HG03064 (cell line): ENCODE measurements around the gene SLC24A4.

Experiments
- ATAC-seq: cut with Tn5 transposase; IDR thresholded peaks from one replicate; pipeline ENCODE4 v1.9.1; 2021; ENCODE audit warnings: low read depth; ENCODE audit not compliant: unreplicated experiment

Gene SLC24A4

DNA sequence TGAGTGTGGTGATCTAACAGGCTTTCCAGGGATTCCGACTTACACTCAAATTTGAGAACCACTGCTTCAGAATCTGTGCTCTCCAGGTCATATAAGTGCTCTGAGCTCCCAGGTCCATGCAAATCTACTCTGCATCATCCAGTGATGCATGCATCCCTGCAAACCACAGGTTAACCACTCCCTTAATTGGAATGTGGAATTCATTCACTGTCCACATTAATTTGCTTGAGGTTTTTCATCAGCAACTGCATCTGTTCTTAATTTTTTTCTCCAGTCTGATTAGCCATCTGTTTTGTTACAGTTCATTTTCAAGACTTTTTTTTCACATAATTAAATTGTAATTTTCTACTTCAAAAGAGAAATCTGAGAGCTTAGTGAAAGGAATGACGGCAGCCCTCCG is 147.2 kb downstream of the SLC24A4 start:
- no peak for ATAC-seq

DNA sequence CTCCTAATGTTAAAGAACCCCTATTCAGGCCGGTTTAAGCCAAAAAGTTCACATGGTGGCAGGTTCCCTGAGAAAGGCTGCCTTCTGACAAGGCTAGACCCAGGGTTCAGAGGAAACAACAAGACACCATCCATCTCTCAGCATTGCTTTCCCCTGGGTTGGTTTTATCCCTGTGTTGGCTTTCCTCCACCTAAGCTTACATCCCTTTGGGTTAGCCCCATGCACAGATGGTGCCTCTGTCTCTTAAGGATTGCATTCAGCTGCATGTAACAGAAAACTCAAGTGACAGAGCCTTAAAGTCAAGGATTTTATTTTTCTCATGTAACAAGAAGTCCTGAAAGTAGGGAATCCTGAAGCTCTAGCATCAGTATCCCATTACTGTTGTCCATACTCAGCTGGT is 147.8 kb downstream of the SLC24A4 start:
- no peak for ATAC-seq

DNA sequence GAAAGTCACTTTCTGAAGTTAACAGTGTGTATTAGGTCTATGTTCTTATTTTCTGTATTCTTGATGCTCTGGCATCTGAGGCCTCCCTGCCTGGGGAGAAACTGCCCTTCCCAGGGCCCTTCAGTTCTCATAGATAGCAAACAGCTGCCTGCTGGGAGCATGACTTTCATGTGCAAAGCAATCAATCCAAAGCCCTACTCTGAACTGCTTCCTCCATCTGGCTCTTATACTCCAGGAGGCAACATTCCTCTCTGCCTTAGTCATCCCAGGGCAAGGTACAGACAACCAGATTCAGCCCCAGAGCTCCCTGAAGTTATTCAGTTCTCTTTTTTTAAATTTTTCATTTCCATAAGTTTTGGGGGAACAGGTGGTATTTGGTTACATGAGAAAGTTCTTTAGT is 149.0 kb downstream of the SLC24A4 start:
- no peak for ATAC-seq

DNA sequence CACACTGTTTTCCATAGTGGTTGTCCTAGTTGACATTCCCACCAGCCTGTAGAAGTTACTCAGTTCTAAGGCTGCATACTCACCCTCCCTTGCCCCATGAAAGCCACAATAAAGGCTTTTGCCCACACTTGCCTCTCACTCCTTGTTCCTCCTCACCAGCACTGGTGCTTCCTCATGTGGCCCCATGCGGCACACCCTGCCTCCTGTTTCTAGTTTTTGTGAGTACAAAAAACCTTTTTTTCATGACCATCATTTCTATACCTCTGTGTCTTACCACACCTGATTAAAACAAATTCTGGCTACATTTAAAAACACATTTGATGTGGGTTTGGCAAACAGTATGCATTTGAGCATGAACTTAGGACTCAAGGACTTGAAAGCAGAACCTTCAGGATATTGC is 149.9 kb downstream of the SLC24A4 start:
- ATAC-seq = no peak

DNA sequence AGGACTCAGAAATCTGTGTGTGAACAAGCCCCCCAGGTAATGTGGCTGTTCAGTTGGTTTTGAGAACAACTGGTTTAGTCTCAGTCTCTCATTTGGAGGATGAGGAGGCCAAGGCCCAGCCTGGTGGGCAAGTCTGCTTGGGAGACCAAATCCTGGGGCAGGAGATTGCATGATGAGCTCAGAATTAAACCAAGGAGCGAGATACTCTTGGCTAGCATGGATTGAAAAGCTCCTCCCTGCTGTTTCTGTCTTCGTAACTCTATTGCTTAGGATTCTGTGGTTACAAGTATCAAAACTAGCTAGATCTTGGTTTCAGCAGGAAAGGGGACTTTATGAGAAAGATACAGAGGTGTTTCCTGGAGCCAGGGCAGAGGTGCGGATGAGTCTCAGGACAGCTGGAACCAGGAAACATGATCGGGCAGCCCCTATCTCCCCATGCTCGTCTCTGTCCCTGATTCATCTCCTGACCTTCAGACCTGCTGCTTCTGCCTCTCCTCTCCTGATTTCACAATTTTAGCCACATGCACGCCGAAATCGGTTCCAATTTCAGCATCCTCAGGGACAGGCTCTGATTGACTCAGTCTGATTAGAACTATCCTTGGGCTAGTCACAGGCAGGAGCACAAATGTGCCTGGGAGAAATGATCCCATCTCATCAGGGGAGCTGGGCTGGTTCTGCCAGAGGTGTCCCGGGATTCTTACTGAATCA is 150.4 kb downstream of the SLC24A4 start:
- ATAC-seq = no peak

DNA sequence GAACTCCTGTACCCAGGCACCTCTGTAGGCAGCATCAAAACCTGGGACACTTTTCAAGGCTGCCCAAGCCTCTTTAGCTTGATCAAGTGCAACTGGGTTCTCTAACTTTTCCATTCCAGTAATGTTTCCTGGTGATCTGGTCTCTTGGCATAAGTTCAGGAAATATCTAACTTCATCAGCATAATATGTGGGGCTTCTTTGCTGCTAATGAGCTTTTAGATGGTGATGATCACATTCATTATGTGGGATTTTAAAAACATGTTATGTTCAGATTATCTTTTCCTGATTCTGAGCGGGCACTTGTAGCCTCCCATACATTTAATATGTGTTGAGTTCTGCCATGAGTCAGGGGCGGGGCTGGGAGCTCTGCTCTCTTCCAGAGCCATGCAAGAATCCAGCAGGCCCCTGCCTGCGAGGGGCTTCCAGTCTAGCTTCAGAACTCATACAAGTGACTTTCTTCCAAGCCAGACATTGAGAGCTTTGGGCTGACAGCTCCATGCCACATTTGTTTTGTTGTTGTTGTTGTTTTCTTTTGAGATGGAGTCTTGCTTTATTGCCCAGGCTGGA is 151.1 kb downstream of the SLC24A4 start:
- ATAC-seq = no peak

DNA sequence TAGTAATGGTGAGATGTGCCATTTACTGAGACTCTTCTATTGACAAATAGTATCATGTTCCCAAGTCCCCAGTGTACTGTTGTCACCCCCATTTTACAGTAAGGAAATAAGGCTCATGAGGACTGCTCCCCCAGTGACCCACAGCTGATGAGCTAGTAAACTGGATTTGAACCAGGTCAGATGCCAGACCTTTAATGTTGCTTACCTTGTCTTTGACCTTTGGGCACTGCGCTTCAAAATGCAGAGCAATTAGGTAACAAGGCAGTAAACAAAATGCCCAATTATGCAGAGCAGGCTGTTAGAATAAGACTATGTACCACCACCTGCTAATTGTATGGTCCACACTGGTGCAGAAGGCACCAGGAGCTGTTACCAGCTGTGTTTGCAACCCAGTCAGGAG is 152.1 kb downstream of the SLC24A4 start:
- no peak for ATAC-seq

DNA sequence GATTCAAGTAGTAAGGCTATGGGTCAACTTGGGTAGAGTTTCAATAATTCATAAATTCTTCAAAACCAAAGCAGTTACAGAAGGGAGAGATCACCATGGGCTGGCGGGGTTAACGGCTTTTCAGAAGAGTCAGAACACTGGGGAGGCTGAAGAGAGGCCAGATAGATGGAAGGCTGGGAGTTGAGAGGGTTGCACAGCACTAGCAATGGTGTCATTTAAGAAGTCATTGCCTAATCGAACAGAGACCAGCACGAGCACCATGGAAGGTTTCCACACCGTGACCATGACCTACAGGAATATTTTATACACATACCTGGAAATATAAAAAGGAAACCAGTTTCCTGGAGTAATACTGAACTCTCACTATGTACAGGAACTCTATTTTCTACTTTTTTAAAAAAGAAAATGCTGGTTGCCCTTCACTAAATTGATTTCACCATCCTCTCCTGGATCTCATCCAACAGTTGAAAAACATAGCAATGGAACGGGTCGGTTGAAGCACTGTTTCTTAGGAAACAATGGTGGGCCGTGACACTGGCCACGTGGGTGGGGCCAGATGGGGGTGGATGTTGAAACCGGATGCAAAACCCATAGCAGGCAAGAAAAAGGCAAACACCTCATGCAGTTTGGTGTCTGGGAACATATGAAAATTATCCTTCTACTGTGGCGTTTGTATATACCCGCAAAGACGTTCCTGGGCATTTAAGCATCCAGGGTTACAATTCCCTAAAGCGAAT is 152.7 kb downstream of the SLC24A4 start:
- ATAC-seq = no peak

DNA sequence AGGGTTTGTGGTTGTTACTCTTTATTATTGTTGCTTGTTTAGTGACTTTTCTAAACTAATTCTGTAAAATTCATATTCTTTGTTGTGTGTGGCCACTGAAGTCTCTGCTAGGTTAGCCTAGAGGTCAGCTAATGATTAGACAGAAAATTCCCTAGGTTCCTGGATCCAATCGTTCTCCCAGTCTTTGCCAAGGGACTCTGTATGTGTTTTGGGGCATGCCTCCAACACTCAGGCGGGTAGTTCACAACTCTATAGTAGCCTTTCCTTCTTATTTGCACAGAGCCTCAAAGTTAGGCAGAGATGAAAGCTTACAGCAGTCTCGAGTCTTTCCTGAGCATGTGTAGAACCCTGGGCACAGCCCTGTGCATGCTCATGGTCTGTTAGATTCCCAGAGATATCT is 157.9 kb downstream of the SLC24A4 start:
- ATAC-seq = no peak

DNA sequence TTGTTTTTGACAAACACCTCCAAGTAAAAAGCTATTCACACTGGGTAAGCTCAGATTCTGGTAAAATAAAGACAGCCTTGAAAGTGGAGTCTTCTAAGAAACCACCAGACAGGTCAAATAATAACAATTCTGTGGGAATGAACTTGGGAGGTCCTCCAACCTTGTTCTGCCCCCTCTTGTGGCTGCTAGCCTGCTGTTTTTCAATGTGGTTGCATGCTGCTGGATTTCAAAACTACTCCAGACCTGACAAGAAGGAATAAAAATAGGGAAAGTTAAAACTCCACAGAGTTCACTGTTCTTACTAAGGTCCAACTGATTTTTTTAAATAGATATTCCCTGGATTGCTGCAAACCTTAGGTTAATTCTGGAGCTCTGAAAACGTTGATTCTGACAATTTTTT is 158.4 kb downstream of the SLC24A4 start:
- ATAC-seq = no peak

DNA sequence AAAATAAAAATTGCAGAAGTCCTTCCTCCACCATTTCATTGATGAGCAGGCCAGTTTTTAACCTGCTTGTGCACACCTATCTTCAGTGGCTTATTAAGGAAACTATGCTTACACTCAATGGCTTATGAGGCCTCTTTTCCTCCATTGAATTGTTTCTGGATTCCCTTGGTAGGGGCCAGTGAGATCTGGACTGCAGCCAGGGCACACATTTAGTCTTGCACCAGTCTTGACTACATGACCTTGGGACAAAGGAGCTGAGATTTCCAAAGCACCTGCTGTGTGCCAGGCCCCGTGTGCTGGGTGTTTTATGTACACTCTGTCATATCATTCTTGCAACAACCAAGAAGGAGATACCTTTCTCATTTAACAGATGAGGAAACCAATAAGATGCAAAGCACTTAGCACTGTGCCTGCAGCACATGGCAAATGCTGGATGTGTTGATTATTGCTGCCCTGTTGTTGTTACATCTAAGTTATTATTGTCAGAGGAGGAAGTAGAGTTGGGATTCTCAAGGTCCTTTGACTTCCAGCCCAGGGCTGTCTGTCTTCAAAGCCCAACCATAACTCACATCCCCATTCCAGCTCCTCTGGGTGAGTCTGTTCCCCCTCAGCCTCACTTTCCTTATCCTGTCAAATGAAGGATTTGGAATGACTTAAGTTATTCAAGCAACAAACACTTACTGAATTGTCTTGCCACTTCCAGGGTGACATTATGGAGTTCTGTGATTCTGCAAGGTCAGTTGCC is 159.0 kb downstream of the SLC24A4 start:
- no peak for ATAC-seq

DNA sequence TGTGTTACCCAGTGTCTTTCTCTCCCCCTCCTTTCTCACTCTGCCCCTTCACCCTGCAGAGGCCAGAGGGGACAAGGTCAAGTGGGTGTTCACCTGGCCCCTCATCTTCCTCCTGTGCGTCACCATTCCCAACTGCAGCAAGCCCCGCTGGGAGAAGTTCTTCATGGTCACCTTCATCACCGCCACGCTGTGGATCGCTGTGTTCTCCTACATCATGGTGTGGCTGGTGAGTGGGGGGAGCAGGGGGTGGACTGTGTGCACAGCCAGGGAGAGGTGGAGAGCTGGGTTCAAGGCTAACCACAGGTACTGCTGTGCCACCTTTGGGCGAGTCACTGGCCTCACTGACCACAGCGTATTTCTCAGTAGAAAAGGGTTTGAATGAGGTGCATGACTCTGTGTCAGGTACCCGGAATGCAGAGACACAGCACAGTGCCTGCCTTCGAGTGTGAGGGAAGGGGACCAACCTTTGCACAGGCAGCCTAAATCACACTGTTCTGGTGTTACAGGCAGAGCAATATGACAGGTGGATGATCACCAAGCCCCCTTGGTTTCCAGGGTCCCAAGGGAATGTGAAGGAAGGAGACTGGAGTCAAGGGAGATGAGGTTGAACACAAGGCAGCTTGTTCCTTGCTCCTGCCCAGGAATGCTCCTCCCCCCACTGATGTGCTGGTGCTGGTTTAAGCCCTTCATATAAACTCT is 159.8 kb downstream of the SLC24A4 start:
- ATAC-seq = no peak

DNA sequence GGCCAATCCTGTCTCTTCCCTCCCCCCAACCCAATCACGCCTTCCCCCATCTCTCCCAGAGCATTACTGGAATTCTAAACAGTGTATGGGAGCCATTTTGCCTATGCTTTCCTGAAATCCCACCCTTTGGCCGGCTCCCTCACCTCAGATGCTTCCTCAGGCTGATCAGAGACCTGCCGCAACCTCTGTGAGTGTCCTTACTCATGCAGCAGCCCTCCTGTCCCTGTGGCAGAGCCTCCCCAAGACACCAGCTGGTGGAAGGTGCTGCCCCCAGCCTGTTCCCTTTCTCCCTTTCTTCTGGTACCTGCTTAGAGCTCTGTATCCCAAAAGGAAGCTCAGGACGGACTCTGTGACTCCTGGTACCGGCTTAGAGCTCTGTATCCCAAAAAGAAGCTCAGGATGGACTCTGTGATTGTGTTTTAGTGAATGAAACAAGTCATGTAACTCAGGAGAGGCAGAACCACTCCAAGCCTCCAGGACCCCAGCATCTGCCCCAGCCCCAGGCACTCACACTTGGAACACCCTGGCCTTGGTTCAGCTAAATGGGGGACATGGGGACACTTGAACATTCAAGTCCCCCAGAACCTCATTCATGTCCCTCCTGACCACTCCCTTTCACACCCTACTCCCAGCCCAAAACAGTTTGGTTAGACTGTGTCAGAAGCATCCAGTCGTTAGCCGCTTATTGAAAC is 161.3 kb downstream of the SLC24A4 start:
- no peak for ATAC-seq

DNA sequence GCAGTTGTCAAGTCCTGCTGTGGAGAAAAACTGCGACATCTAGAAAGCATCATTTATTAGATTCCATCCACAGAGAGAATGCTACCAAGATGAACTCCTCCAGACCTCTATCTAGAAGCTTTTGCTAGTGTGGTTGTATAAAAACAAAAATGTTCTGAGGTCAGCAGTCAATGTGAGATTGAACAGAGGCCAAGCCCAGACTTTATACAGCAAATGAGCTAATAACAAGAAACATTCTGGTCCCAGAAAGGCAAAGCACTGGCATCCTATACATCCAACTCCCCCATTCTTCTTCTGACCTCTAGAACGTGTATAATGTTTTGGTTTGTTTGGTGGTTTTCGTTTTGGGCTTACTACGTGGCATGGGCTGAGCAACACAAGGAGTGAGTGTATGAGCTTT is 163.9 kb downstream of the SLC24A4 start:
- ATAC-seq = no peak

DNA sequence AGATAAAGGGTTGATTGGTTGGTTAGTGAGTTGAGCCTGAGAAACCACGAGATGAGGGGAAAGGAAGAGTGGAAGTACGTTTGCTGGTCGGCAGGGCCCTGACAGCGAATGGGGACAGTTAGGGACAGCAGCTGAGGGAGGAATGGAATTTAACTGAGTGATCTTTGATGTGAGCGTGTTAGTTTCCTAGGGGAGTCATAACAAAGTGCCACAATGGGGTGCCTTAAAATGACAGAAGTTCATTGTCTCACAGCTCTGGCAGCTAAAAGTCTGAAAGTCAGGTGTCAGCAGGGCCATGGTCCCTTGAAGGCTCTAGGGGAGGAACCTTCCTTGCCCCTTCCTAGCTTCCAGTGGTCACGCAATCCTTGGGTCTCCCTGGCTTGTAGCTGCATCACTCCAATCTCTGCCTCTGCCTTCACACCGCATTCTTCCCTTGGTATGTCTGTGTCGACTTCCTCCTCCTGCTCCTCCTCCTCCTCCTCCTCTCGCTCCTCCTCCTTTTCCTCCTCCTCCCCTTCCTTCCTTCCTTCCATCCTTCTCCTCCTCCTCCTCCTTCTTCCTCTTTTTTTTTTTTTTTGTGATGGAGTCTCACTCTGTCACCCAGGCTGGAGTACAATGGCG is 164.7 kb downstream of the SLC24A4 start:
- no peak for ATAC-seq

DNA sequence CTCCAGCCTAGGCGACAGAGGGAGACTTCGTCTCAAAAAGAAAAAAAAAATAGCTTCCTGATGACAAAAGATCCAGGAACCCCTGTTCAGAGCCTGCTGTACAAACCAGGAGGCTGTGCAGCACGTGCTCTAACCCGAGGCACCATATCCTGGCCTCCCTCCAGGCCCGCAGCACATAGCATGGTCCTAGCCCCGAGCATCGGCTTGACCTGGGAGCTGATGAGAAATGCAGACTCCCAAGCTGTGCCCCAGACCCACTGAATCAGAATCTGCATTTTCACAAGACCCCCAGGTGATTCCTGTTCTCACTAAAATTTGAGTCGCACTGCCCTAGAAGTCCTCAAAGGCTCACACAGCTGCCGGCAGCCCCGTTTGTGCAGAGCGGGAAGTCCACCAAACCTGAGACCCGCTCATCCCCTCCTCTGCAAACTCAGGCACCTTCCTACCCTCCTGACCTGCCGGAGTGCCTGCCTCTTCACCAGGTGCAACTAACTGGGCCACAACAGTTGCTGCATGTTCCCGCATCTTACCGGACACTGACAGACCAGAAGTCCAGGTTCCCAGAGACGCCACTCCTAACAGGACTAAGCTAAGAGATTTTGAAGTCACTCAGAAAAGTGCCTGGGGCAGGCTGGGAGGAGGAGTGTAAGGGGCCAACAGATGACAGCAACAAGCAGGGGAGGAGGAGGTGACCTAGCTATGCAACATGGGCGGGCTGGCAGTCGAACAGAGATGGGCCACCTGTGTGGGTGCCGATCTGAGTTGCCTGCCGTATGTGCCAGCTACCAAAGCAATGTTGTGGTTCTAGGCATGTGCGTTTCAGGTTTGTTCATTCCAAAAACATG is 166.7 kb downstream of the SLC24A4 start:
- no peak for ATAC-seq

DNA sequence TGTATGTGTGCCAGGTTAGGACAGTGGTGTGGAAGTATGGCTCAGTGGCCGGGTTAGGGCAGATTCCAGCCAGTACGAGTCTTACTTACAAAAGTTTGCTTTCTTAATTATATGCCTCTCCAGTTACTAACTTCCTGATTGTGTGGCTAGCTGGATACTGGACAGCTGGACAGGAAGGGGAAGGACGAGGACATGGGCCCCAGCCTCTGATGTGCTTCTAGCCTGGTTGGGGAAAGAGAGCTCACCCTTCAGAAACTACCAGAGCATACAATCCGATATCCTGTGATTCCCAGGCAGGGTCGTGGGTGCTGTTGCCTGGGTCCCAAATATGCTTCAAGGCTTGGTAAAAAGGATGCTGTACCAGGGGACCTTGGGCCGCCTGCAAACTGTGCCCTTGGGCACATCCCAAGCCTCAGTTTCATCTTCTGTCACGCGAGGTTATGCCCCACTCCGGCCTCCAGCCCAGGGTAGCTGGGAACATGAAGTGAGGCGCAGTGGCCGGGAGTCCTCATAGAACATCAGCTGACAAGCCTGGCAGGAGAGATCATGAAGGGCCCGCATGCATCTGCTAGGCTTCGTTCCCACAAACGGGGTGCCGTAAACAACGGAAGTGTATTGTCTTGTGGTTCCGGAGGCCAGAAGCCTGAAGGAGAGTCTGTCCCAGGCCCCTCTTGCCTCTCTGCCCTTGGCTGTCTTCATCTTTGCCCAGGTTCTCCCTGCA is 167.4 kb downstream of the SLC24A4 start:
- ATAC-seq = no peak

DNA sequence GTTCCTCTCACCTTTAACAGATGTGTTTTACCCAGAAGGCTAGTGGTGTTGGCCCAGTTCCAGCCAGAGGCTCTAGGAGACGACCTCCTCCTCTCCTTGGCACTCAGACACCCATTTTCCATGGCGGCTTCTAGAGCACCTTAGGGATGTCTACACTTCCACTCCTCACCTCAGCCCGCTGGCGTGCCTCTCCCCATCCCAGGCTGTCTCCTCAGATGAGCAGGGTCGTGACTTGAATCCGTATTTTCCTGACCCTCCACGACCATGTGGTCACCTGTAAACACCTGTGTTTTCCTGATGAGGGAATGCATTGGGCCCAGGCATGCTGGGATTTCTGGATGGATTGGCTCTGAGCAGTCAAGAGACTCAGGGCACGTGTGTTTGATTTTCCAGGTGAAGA is 168.8 kb downstream of the SLC24A4 start:
- ATAC-seq = no peak
